CD4-positive, alpha-beta T cell treated with Interleukin-1 beta for 1 hour (primary cell): Measurements from ENCODE around the gene PRPF40B.

Experiments
- DNase-seq, 2 donors: peaks; one replicate each; pipeline ENCODE4 v3.0.0-alpha.2; 2020 to 2022

The PRPF40B gene

DNA sequence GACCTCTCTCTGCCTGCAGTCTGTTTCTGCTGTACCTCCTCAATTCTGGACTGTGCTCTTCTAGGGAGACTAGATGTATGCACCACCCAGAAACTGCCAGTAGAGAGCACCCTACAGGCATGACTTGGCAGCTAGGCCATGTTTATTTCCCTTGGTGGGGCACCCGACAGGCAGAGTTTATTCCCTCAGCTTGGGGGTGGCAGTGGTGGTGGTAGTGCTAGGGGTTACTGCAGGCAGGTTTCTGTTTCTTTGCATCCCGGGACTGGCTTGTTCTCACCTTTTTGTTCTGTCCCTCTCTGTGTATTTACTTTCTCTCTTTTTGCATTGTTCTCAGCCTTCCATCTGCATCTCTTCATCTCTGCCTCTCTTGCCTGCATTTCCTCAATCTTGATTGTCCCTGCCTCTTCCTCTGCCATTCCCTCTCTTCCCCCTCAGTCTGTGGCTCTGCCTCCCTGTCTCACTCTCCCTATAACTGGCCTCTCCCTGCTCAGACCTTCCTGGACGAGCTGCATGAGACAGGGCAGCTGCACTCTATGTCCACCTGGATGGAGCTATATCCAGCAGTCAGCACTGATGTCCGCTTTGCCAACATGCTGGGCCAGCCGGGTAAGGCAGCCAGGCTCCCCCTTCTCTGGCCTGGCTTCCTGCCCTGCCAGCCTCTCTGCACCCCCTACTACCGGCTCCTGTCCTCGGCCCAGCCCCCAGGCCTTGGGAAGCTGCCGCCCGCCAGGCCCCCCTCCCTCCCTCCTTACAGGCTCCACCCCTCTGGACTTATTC is 13.8 kb downstream of the PRPF40B start:
- DNase-seq, result peak; percentile 64 to 68

DNA sequence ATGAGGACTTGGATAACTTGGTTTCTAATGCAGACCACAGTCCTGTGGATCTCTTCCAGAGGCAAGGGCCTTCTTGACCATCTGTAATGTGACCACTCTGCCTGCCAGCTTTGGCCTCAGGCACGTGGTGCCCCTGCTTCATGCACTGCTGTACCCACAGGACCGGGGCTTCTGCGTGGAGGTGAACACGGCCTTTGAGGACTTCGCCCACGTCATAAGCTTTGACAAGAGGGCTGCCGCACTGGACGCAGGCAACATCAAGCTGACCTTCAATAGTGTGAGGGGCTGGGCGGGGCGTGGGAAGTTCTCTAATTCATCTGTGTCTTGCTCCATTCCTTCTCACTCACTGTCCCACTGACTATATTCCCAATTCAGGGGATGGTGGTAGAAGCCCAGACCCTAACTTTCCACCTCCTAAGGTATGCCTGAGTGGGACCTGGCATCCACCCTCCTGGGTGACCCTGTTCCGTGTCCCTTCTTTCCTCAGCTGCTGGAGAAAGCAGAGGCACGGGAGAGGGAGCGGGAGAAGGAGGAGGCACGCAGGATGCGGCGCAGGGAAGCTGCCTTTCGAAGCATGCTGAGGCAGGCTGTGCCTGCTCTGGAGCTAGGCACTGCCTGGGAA is 18.5 kb downstream of the PRPF40B start:
- DNase-seq, result no peak

DNA sequence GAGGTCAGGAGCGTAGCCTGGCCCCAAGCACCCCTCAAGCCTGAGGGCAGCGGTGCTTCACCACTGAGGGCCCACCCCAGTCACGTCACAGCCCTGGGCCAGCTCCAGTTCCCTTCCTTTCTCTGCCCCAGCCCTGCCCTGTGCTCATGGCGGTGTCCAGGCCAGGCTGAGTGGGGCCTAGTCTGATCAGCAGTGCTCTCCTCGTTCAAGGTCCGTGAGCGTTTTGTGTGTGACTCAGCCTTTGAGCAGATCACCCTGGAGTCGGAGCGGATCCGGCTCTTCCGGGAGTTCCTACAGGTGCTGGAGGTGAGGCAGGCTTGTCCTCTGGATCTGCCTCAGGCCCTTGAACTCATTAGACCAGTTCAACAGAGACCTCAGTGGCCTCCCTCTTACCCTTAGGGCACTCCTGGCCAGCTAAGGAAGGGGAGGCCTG is 19.0 kb downstream of the PRPF40B start:
- no peak for DNase-seq

DNA sequence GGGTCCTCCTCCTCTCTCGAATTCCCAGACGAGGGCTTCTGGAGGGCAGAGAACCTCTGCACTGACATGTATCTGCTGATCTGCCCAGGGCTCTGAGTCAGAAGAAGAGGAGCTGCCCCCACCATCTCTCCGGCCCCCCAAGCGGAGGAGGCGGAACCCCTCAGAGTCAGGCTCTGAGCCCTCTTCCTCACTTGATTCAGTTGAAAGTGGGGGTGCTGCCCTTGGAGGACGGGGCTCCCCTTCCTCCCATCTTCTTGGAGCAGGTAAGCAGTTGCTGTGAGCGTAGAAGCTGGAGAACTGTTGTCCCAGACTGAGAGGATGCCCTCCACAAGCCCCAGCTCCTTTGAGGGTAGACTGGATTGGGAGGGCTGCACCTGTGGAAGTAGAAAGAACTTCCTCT is 19.8 kb downstream of the PRPF40B start:
- DNase-seq, result no peak

GRCh38 chr12:49643961-49644619 is 20.7 kb downstream of the PRPF40B start:
- DNase-seq, result no peak

DNA sequence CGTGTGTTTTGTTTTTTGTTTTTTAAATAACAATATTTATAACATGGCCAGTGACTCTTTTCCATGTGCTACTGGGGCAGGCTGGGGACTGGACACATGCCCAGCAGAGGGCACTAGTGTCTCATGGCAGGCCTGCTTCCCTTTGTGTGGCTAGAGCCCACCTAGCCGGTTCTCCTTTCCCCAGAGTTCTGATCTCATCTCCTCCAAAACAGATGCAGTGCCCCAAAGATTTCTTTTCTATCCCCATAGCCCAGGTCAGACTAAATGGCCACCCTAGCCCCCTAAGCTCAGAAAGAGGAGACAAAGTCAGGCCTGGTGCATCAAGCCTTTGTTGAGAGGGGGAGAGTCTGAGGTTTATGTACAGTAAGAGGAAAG is 21.2 kb downstream of the PRPF40B start:
- peak; percentile 85 to 86 for DNase-seq

DNA sequence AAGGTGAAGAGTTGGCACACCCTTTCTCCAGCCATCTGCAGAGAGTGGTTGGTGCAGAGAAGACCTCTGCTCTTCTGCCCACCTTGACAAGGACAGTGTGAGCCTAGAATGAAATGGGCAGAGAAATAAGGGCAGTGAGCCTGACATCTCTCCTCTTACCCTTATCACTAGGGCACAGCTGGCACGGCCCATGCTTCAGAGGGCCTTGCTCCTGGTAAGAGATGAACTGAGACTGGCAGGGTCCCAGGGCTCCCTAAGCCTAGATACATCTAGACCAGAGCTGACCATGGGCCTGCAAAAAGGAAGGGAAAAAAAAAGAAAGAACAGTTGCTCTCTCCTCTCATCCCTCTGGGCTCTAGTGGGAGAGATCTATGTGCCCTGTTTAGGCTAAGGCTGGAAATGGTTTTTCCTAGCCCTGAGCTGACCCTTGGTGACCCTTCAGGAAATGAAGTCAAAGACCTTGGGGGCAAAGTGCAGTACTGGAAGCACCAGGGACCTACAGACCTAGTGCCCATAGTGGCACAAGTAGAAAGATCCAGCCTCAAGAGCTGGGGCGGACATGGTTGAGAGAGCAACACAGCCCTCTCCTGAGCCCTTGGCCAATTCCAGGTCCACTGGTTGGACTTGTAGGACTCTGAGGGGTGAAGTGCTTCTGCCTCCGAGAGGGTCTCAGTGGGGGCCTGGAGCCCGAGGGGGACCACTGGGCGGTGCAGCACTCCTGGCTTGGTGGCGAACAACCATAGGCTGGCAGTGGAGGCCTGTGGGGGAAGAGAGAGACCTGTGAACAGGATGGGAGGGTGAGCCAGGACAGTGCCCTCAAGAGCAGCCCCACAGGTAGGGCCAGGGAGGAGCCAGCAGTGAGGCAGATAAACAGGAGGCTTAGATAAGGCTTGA is 22.0 kb downstream of the PRPF40B start:
- DNase-seq, result no peak

DNA sequence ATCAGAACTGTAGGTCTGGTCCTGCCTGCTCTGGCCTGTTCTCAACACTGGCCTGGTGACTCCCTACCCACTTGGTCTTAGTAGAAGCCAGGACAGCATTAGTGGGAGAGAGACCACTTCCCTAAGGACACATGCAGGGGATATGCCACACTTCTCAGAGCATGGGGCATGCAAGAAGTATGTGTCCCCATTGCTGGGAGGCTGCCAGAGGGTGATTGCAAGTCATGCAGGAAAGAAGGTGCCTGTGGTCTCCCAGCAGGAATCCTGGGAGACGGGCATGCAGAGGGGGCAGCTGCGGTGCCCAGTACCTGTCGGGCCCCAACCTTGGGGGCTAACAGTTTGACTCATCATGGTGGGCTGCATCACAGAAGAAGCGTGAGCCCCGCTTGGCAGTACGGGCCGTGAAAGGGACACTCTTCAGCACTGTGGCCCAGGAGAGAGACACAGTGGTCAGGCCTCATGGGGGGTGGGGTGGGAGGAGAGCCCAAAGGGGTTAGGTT is 23.0 kb downstream of the PRPF40B start:
- no peak for DNase-seq

GRCh38 chr12:49646871-49647654 is 23.7 kb downstream of the PRPF40B start:
- no peak for DNase-seq

GRCh38 chr12:49647827-49648711 is 24.7 kb downstream of the PRPF40B start:
- DNase-seq, result no peak

DNA sequence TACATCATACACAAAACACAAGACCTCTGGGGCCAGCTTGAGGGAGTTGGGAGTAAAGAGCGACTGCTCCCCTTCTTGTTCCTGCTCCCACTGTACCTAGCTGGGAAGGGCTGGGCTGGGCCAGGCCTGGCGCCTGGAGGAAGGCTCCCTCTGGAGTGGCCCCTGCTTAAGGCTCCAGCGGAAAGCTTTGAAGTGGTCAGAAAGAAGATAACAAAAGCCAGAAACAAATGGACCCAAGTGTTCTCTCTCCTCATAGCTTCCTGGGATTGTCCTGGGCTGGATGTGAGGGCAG is 25.3 kb downstream of the PRPF40B start:
- DNase-seq, result no peak

DNA sequence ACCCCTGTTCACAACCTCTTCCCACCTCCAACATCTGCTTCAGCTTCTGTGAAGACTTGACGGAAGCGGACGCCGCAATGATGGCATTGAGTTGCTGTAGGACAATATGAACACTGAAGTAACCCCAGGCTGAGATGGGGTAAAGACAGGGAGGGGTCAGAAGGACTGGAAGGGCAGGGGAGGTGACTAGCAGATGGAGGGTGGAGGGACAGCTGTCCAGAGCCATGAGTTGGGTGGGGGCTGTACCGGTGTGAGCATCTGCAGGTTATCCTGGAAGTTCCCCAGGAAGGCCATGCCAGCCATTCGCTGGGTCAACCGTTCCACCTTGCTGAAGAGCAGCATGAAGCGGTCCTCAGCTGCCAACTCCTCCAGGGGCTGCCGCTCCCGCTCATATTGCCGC is 26.1 kb downstream of the PRPF40B start:
- DNase-seq, result no peak

- no peak for DNase-seq
These were observed 26.5 kb downstream of the PRPF40B start for GRCh38 chr12:49649892-49650291.

DNA sequence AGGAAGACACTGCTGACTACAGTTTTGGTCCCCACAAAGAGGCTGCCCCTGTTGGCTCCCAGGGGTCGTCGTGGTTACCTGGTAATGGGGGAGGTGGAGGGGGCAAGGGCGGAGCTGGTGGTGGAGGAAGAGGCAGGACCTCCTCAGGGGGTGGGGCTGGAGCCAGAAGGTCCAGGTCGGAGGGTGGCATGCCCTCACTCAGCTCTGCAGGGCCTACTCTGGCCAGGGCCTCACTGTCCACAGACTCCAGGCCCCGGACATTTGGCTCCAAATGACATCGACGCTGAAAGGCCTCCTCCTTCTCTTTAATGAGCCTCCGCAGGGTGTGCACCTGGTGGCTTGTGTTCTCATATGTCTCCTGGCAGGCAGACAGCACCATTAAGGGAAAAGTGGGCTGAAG is 28.5 kb downstream of the PRPF40B start:
- DNase-seq, result no peak

DNA sequence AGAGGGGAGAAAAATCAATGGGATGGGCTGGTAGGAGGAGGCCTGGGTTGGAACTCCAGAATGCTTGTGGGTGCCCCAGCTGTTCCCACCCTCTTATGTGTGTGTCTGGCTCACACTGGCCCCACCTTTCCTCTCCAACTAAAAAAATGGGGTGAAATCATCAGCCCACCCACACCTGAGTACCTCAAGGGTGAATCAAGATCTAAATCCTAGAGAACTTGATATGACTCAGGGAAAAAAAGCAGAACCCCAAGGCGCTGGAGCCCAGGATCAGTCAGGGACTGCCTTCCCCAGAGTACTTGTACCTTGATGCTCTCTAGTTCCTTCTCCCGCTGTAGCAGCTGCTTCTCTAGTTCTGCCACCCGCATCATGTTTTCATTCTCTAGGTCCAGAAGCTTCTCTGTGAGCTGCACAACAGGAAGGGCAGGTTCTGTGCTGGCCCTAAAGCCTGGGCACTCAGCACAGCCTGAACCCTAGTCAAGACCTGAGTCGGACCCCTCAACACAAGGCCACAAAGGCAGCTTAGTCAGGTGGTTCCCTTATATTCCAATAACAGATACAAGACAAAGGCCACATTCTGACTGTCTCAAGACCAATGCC is 29.7 kb downstream of the PRPF40B start:
- DNase-seq, result no peak

DNA sequence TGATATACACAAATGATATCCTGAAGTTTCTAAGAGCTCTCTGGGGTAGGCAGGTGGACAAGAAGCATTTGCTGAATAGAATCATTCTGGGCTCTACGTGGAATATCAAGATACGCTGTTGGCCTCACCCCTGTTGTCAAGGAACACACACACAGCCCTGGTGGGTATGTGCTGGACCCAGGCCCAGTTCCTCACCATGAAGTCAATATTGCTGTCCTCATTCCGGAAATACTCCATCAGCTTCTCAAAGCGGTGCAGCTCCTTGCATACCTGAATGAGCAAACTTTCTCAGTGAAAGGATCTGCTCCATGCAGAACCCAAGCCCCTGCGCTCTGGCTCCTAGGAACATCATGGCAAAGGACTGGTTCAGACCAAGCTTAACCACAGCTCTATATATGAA is 31.4 kb downstream of the PRPF40B start:
- no peak for DNase-seq

DNA sequence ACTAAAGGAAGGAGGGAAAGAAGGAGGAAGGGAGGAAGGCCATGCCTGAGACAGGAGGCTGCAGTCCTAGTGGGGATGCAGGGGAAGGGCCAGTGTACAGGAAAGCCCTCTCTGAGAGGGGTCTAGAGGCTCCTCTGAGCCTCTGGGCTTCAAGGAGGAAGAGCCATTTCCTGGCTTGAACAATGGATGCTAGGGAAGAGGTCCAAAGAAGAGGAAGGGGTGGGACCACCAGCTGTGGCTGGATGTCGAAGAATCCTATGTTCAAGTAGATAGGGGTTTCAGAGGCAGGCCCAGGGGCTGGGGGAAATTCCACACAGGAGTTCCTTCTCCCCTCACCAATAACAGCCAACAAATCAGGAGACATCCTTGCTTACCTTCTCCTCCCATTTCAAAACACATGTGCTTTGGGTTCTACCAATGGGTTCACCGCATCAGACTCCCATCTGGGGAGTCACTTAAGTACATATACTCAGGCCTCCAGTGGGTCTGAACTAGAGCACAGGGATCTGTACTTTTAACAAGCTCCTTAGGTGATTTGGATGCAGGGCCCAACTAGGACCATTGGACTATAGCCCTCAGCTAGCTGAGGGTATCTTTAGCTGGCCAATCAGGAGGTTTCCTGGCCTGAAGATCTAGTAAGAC is 32.4 kb downstream of the PRPF40B start:
- DNase-seq, result no peak

DNA sequence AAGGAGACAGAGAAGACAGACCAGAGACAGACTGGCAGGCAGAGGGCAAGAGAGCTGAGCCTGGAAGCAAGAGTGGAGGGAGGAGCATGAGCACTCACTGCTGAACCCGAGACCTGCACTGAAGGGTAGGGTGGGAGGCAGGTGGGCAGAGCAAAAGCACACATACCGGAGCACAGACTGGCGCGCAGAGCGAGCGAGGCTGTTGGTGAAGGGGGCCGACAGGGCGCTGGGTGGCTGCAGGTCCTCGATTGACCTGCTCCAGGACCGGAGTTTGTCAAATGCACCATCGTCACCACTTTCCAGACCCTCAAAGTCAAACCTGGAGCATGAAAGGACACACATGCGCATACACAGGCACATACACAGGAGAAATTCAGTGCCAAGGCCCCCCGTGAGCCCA is 34.9 kb downstream of the PRPF40B start:
- DNase-seq, result no peak

DNA sequence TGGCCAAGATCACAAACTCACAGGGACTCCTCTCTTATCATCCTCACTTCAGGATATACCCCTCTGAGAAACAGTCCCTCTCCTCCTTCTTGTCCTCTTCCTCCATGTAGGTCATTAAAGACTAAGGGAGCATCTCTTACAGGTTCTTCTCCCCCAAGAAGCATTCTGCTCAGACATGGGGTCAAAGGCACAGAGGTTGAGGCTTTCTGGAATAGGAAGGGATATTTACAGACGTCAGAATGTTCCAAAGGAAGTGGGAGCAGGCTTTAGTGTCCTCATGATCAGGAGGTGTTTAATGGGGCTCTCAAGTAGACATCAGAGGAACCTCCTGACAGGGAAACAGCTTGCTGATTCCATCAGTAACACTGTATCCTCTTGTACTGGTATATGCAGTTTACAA is 36.4 kb downstream of the PRPF40B start:
- DNase-seq, result no peak

DNA sequence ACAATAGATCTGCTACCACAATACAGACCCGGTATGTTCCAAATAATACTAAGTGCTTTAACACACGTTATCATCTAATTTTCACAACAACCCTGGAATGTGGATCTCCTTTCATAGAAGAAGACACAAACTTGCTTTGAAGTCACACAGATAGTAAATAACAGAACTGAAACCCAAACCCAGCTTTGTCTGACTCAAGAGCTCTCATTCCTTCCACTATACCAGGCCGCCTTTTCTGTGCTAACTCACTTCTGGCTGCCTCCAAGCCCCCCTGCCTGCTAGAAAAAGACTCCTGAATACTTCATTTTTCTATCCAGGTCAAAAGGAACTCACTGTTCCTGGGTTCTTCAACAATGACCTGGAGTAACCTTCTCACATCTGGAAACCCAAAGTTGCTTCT is 37.8 kb downstream of the PRPF40B start:
- DNase-seq, result peak in 1 of 2 donors; percentile 17
